ENCODE results near the gene ULK4. TPM values are rescaled to one million over a fixed set of nuclear protein-coding genes. Genes with fewer than 3 reads are reported as not detected.
A peak's percentile ranks its signal among the peaks of the same experiment; 100 is the strongest.

Gene ULK4
- total and polyA plus RNA-seq, 9 of the 15 experiments (the other 6 are each of a cell fraction or from before 2014, with no cell fraction given), result 3.0 to 5.9 (median 3.5) TPM

DNA sequence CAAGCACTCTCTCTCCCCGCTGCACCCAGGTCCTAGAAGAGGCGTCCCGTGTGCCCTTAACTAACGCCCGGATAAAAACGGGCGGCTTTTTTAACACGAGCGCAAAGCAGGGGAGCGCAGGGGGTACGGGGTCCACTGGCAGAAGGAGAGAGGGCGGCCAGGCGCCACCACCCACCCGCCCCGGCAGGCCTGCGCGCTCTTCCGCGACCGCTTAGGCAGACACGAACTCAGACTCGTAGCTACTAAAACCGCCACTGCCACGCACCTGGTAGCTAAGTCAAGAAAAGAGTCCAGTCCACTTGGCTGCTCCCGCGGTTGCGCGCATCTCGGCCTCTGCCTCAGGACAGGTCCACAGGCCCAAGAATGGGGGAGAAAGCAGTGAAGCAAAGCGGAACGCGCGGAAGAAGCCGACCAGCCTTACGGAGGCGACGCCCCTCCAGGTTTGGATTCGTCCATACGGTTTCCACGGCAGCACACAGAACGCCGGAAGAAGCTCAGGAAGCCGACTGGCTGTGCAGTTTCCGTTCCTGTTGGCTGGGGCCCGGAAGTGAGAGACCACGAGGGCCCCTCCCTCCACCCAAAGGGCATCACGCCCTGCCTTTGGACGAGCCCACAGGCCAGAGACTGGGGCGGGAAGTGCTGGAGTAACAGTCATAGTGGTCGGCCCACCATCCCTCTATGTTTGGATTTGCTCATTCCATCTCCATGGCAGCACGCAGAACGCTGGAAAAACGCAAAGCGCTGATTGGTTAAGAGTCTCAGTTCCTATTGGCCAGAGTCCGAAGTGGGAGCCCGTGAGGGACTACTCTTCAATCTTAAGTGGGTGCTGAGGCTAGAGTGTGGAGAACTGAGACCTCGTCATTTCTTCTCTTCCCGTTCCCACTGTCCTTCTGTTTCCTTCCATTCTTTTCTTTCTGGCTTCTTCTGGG lies at the start of gene ULK4 (continued):
- TF ChIP-seq HNRNPK (IDR thresholded peaks at IDR 0.05; ENCODE audit: low read depth, low read length, poor library complexity, severe bottlenecking) (no peak), ZNF263 (CRISPR knock-in tag; IDR thresholded peaks at IDR 0.05; ENCODE audit: borderline replicate concordance) (no peak), ZNF699 (CRISPR knock-in tag; IDR thresholded peaks at IDR 0.05; ENCODE audit: insufficient replicate concordance) (no peak), NR3C1 (CRISPR knock-in tag; IDR thresholded peaks at IDR 0.05) (no peak), NCOA1 (IDR thresholded peaks at IDR 0.05; ENCODE audit: low read depth) (no peak), CBFB (CRISPR knock-in tag; IDR thresholded peaks at IDR 0.05) (no peak), ZNF764 (CRISPR knock-in tag; IDR thresholded peaks at IDR 0.05; ENCODE audit: low read depth) (0 out of 2 replicates have a peak, but pooled peaks have one; percentile 35), ZNF175 (CRISPR knock-in tag; IDR thresholded peaks at IDR 0.05; ENCODE audit: low read depth) (no peak), RBM25 (IDR thresholded peaks at IDR 0.05; ENCODE audit: low read depth, low read length, severe bottlenecking) (peak; percentile 68), KLF6 (CRISPR knock-in tag; IDR thresholded peaks at IDR 0.05; ENCODE audit: borderline replicate concordance) (no peak), MIER1 (IDR thresholded peaks at IDR 0.05; ENCODE audit: low read depth) (no peak), ZNF695 (CRISPR knock-in tag; IDR thresholded peaks at IDR 0.05) (no peak), ZFP1 (CRISPR knock-in tag; IDR thresholded peaks at IDR 0.05) (no peak)
- TF ChIP-seq, protein P1, sequence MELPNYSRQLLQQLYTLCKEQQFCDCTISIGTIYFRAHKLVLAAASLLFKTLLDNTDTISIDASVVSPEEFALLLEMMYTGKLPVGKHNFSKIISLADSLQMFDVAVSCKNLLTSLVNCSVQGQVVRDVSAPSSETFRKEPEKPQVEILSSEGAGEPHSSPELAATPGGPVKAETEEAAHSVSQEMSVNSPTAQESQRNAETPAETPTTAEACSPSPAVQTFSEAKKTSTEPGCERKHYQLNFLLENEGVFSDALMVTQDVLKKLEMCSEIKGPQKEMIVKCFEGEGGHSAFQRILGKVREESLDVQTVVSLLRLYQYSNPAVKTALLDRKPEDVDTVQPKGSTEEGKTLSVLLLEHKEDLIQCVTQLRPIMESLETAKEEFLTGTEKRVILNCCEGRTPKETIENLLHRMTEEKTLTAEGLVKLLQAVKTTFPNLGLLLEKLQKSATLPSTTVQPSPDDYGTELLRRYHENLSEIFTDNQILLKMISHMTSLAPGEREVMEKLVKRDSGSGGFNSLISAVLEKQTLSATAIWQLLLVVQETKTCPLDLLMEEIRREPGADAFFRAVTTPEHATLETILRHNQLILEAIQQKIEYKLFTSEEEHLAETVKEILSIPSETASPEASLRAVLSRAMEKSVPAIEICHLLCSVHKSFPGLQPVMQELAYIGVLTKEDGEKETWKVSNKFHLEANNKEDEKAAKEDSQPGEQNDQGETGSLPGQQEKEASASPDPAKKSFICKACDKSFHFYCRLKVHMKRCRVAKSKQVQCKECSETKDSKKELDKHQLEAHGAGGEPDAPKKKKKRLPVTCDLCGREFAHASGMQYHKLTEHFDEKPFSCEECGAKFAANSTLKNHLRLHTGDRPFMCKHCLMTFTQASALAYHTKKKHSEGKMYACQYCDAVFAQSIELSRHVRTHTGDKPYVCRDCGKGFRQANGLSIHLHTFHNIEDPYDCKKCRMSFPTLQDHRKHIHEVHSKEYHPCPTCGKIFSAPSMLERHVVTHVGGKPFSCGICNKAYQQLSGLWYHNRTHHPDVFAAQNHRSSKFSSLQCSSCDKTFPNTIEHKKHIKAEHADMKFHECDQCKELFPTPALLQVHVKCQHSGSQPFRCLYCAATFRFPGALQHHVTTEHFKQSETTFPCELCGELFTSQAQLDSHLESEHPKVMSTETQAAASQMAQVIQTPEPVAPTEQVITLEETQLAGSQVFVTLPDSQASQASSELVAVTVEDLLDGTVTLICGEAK (IDR thresholded peaks at IDR 0.05), result peak; percentile 95
- TF ChIP-seq, protein P1 (CRISPR knock-in tag; IDR thresholded peaks at IDR 0.05), result no peak
- TF ChIP-seq, protein P2, sequence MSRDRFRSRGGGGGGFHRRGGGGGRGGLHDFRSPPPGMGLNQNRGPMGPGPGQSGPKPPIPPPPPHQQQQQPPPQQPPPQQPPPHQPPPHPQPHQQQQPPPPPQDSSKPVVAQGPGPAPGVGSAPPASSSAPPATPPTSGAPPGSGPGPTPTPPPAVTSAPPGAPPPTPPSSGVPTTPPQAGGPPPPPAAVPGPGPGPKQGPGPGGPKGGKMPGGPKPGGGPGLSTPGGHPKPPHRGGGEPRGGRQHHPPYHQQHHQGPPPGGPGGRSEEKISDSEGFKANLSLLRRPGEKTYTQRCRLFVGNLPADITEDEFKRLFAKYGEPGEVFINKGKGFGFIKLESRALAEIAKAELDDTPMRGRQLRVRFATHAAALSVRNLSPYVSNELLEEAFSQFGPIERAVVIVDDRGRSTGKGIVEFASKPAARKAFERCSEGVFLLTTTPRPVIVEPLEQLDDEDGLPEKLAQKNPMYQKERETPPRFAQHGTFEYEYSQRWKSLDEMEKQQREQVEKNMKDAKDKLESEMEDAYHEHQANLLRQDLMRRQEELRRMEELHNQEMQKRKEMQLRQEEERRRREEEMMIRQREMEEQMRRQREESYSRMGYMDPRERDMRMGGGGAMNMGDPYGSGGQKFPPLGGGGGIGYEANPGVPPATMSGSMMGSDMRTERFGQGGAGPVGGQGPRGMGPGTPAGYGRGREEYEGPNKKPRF (IDR thresholded peaks at IDR 0.05; ENCODE audit: low read depth, low read length), result no peak

Data from K562 (cell line).